GM19099 (cell line): Measurements from ENCODE around the gene CDH4.

Source experiments
- POLR2A ChIP-seq: IDR thresholded peaks from 3 replicates; pipeline ENCODE4 v1.6.1; 2011; ENCODE audit warnings: low read depth; ENCODE audit not compliant: insufficient read length; ENCODE audit errors: extremely low read depth

Gene CDH4

GRCh38 chr20:61982951-61983315, 730.9 kb downstream of the CDH4 start:
- no peak for TF ChIP-seq POLR2A

DNA sequence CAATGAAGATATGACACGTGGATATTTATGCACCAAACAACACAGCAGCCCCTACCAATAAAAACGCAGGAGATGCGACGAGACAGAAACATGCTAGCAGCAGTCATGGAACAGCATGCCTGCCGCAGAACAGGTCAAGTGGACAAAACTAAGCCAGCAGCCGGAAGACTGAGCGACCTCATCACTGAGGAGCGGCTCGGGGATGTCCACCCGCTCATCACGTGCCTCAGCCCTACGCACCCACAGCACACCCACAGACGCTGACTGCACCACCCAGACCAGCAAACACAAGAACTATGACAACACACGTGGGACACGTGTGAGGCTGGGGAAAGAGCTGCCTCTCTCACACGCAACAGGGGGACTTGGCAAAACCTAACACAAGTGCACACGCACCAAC, 731.9 kb downstream of the CDH4 start:
- no peak for TF ChIP-seq POLR2A

DNA sequence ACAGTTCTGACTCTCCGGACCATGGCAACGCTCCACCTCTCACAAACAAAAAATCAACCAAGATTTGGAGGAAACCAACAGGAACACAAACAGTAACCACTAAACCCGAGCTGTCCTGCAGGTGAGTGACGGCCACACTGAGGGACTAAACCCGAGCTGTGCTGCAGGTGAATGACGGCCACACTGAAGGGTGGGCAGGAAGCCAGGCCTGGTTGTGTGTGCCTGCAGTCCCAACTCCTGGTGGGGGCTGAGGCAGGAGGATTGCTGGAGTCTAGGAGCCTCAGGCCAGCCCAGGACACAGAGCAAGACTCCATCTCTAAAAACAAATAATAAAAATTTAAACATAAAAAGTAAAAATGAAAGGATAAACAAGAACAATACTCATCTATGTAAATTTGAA, 733.0 kb downstream of the CDH4 start:
- TF ChIP-seq POLR2A: no peak

DNA sequence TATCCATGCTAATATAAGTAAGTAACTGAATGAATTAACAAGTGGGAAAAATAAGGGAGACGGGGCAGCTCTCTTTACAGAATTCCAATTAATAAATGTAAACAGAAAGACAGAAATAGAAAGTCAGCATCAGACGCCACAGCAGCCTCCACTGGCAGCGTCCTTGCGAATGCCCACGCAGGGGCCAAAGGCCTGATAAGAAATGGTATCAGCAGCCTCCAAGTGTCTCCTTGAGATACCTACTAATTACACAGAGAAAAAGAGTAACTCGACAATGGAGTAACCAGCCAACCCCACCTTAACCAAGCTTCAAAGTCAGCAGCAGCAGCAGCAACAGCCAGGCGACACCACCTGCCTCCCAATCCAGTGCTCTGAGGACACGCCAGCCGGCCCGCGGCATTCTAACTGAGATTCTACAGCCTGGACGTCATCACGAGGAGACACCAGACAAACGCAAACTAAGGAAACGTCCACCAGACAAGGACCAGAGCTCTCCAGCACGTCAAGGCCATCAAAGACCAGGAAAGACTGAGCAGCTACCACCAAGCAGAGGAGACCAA, 734.8 kb downstream of the CDH4 start:
- TF ChIP-seq POLR2A: no peak

GRCh38 chr20:61988665-61989064, 736.6 kb downstream of the CDH4 start:
- no peak for TF ChIP-seq POLR2A

- no peak for TF ChIP-seq POLR2A
Measured at GRCh38 chr20:61989741-61990140, 737.7 kb downstream of the CDH4 start.
